Natural killer cell (primary cell): ENCODE results near the gene PLG. TPM values are rescaled to one million over a fixed set of nuclear protein-coding genes. Genes with fewer than 3 reads are reported as not detected.
"Not testable (repeated sequence)": the region's sequence is repeated elsewhere in the genome, so short reads cannot be mapped to it uniquely, and the experiment has no call there.

Experiments used
- ATAC-seq, 3 donors: fragments of 150-1000 bp in 2 of 3; fragments of 200-7000 bp in 1 of 3; cut with Tn5 transposase; 1 replicate in 1 of 3; 2 replicates in 2 of 3; pipeline ENCODE4 v1.10.0; 2021; ENCODE audit warnings: mild to moderate bottlenecking in 2 of 3, moderate library complexity in 2 of 3
- DNase-seq, 2 donors: peaks; one replicate each; pipeline versions ENCODE4 v3.0.0 to v3.0.0-alpha.2; 2013 to 2021; ENCODE audit warnings: mixed read lengths in 1 of 2
- H3K27ac ChIP-seq: one replicate; pipeline ENCODE4 v1.5.1; 2013; ENCODE audit warnings: mild to moderate bottlenecking, low read length
- H3K27me3 ChIP-seq: one replicate; pipeline ENCODE4 v1.6.1; 2013; ENCODE audit warnings: low read length; ENCODE audit not compliant: control insufficient read depth, insufficient read depth
- H3K36me3 ChIP-seq: one replicate; pipeline ENCODE4 v1.6.1; 2013; ENCODE audit warnings: low read length; ENCODE audit not compliant: control insufficient read depth, insufficient read depth
- H3K4me1 ChIP-seq: one replicate; pipeline ENCODE4 v1.6.1; 2013; ENCODE audit warnings: low read length; ENCODE audit not compliant: control insufficient read depth, insufficient read depth
- H3K4me3 ChIP-seq: one replicate; pipeline ENCODE4 v1.5.1; 2013; ENCODE audit warnings: low read length
- H3K9me3 ChIP-seq: one replicate; pipeline ENCODE4 v1.6.1; 2013; ENCODE audit warnings: low read length; ENCODE audit not compliant: control insufficient read depth, insufficient read depth
- H3K27ac Mint-ChIP-seq, 2 donors: one replicate each; pipeline ENCODE4 v1.8.0; 2022; ENCODE audit warnings: mild to moderate bottlenecking in 2 of 2, mixed read lengths in 2 of 2, moderate library complexity in 1 of 2
- H3K27me3 Mint-ChIP-seq, 2 donors: one replicate each; pipeline ENCODE4 v1.8.0; 2022; ENCODE audit warnings: low read depth in 2 of 2, mixed read lengths in 2 of 2
- H3K36me3 Mint-ChIP-seq: one replicate; pipeline ENCODE4 v1.8.0; 2022; ENCODE audit warnings: mixed read lengths
- H3K4me1 Mint-ChIP-seq, 2 donors: one replicate each; pipeline ENCODE4 v1.8.0; 2022; ENCODE audit warnings: mixed read lengths in 2 of 2
- H3K4me3 Mint-ChIP-seq: one replicate; pipeline ENCODE4 v1.8.0; 2022; ENCODE audit warnings: mild to moderate bottlenecking, moderate library complexity, mixed read lengths
- H3K9me3 Mint-ChIP-seq, 2 donors: one replicate each; pipeline ENCODE4 v1.8.0; 2022; ENCODE audit warnings: mixed read lengths in 2 of 2
- WGBS: methylation state at CpG from one replicate; pipeline ENCODE4 v1.1.7; 2013; ENCODE audit warnings: missing lambda C conversion rate; ENCODE audit not compliant: insufficient coverage; 5-methylcytosine and 5-hydroxymethylcytosine counted together
- intact Hi-C: fragments of 100-400 bp; cut with micrococcal nuclease; formaldehyde crosslinking; loops from one replicate; pipeline ENCODE4 v1.14.2; 2022
- total RNA-seq, 4 donors: library from RNA; stranded (reverse); fragments of 120-200 nt in 1 of 4; gene quantifications; one replicate each; pipeline versions ENCODE4 v1.2.3 to v1.2.4, GENCODE V29; 2013 to 2022
- TF ChIP-seq, protein P1 (sequence below): fragments of 200-600 bp; IDR thresholded peaks from one replicate; pipeline ENCODE4 v1.8.0; 2022; ENCODE audit warnings: antibody characterized with exemption

PLG gene
- total RNA-seq, 3 donors from 2014 or later (not counting 1 experiment from before 2014, with no cell fraction given) = not detected

DNA sequence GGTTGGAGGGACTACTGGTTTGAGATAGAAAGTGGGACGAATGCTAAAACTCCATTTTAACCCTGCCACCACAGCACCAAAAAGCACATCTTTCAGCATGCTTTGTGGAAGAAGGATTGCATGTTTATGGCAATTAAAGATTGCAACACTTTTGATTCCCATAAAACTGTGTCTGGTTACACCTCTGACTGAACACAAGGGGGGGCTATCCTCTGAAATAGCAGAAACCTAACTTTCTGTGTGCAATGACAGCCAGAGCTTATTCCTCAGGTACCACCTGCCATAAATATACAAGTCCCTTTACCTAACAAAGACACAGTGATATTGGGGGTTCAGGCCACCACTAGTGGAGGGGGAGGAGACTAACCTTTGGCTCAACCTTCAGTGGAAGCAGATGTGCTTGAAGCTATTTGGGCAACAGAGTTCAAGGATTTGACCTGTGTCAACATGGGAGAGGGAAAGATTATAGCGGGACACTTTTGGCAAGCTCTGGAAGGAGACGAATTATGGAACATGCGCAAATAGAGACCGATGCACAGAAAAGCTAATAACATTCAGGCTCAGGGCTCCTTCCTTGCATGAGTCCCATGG lies 9.6 kb upstream of the PLG start:
- no peak overlapping the region for H3K4me3 ChIP-seq
- no peaks in the 10 kb centered on the region for H3K4me1 ChIP-seq
- Mint-ChIP-seq H3K27ac (no peak overlapping the region), H3K9me3 (no peaks in the 10 kb centered on the region), H3K4me3 (no peak overlapping the region), H3K27me3 (peaks cover 0 to 10% of the 10 kb centered on the region in 2 donors), H3K36me3 (no peaks in the 10 kb centered on the region), H3K4me1 (no peaks in the 10 kb centered on the region)
- DNase-seq (no peak), ATAC-seq (no peak)
- no peaks in the 10 kb centered on the region for H3K27me3 ChIP-seq
- intact Hi-C loops = no loop called here
- H3K9me3 ChIP-seq = no peaks in the 10 kb centered on the region
- H3K36me3 ChIP-seq = no peaks in the 10 kb centered on the region
- TF ChIP-seq, protein P1, sequence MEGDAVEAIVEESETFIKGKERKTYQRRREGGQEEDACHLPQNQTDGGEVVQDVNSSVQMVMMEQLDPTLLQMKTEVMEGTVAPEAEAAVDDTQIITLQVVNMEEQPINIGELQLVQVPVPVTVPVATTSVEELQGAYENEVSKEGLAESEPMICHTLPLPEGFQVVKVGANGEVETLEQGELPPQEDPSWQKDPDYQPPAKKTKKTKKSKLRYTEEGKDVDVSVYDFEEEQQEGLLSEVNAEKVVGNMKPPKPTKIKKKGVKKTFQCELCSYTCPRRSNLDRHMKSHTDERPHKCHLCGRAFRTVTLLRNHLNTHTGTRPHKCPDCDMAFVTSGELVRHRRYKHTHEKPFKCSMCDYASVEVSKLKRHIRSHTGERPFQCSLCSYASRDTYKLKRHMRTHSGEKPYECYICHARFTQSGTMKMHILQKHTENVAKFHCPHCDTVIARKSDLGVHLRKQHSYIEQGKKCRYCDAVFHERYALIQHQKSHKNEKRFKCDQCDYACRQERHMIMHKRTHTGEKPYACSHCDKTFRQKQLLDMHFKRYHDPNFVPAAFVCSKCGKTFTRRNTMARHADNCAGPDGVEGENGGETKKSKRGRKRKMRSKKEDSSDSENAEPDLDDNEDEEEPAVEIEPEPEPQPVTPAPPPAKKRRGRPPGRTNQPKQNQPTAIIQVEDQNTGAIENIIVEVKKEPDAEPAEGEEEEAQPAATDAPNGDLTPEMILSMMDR = no peak
- WGBS = 100% methylated on average over 4 of the region's 5 CpGs
- no peak overlapping the region for H3K27ac ChIP-seq

DNA sequence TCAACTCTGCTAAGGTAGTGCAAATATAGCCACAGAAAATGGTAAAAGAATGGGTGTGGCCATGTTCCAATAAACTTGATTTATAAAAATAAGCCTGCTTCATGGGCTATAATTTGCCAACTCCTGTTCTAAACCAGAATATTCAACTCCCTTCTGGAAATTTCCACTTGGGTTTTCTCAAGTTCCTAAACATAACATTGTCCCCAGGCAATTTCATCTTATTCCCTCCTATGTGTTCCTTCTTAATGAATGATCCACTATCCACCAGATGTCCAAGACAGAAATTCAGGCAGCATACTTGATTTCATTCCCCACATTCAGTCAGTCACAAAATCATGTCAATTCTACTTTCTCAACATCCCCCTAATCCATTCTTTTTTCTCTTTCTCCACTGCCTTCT lies 7.0 kb upstream of the PLG start:
- peaks cover 9 to 15% of the 10 kb centered on the region in 2 donors for H3K27me3 Mint-ChIP-seq
- H3K9me3 ChIP-seq, H3K27ac Mint-ChIP-seq, ATAC-seq, H3K4me1 ChIP-seq, intact Hi-C loops, H3K4me3 Mint-ChIP-seq, H3K27me3 ChIP-seq, H3K36me3 Mint-ChIP-seq, DNase-seq, H3K9me3 Mint-ChIP-seq, H3K4me3 ChIP-seq, H3K27ac ChIP-seq, H3K36me3 ChIP-seq, H3K4me1 Mint-ChIP-seq: not testable (repeated sequence)

DNA sequence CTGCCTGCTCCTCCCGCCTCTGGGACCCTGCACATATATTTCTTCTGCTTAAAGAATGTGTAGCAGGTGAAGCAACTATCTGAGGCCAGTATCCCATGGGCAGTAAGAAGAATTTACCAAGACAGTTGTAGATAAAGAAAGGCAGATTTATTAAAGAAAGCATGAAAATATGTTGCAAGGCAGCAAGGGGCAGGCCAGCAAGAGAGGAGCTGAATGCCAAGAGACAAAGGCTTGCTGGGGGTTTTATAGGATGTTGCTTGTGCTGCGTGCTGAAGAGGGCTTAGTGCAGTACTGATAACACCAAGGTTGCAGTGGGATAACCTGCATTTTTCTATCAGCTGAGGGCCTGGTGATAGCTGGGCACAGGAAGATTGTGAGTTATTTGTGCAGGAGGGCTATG lies 6.4 kb upstream of the PLG start:
- H3K4me3 ChIP-seq, H3K27me3 ChIP-seq, H3K36me3 Mint-ChIP-seq, H3K27ac Mint-ChIP-seq, H3K9me3 ChIP-seq, H3K4me1 ChIP-seq, H3K36me3 ChIP-seq, ATAC-seq, H3K27ac ChIP-seq, H3K9me3 Mint-ChIP-seq, H3K4me3 Mint-ChIP-seq, DNase-seq, intact Hi-C loops, H3K4me1 Mint-ChIP-seq: not testable (repeated sequence)
- 85% methylated on average over 1 of the region's 2 CpGs for whole genome bisulfite sequencing
- peaks cover 9 to 15% of the 10 kb centered on the region in 2 donors for H3K27me3 Mint-ChIP-seq

DNA sequence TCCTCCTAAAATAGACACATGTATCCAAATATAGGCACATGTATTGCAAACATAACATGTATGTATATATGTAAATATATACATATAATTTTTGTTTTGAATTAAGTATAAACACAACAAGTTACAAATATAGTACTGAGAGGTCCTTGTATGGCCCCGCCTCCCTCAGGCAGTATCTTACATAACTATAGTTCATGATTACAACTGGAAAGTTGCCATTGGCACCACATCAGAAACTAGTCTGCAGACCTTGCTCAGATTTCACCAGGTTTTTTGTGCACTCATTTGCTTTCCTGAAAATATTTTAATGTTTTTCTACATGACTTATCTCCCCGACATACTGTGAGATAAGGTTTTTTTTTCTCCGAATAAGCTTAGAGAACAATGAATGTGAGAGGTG lies 5.2 kb upstream of the PLG start:
- H3K4me3 Mint-ChIP-seq, H3K36me3 ChIP-seq, DNase-seq, H3K27me3 ChIP-seq, ATAC-seq, H3K4me1 ChIP-seq, H3K4me1 Mint-ChIP-seq, intact Hi-C loops, H3K9me3 ChIP-seq, H3K4me3 ChIP-seq, H3K36me3 Mint-ChIP-seq, H3K27ac Mint-ChIP-seq, H3K9me3 Mint-ChIP-seq, H3K27ac ChIP-seq: not testable (repeated sequence)
- peaks cover 15% of the 10 kb centered on the region in 2 donors for H3K27me3 Mint-ChIP-seq
- WGBS = 100% methylated on average over 3 of the region's 3 CpGs

DNA sequence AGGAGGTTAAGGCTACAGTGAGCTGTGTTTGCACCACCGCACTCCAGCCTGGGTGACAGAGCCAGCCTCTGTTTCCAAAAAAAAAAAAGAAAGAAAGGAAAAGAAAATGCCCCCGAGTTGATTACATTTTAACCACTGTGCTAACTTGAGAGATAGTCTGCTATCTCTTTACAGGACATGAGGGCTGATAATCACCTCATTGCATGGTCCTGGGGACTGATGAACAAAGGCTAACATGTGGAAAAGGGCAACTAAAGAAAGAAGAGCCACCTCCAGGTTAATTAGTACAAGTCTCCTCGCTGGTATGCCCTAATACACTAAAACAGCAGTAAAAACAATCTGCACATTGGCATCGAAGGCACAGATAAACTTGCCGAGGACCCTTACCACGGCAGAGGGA lies 4.2 kb upstream of the PLG start:
- no peaks in the 10 kb centered on the region for H3K9me3 ChIP-seq
- Mint-ChIP-seq H3K4me3 (no peak overlapping the region), H3K27me3 (peaks cover 15% of the 10 kb centered on the region in 2 donors), H3K27ac (no peak overlapping the region), H3K36me3 (no peaks in the 10 kb centered on the region), H3K4me1 (no peaks in the 10 kb centered on the region), H3K9me3 (no peaks in the 10 kb centered on the region)
- no peaks in the 10 kb centered on the region for H3K27me3 ChIP-seq
- ATAC-seq (no peak), DNase-seq (no peak)
- H3K27ac ChIP-seq = no peak overlapping the region
- TF ChIP-seq, protein P1 = no peak
- intact Hi-C loops = no loop called here
- no peak overlapping the region for H3K4me3 ChIP-seq
- 81% methylated on average over 4 of the region's 6 CpGs for WGBS
- H3K4me1 ChIP-seq = no peaks in the 10 kb centered on the region
- H3K36me3 ChIP-seq = no peaks in the 10 kb centered on the region

DNA sequence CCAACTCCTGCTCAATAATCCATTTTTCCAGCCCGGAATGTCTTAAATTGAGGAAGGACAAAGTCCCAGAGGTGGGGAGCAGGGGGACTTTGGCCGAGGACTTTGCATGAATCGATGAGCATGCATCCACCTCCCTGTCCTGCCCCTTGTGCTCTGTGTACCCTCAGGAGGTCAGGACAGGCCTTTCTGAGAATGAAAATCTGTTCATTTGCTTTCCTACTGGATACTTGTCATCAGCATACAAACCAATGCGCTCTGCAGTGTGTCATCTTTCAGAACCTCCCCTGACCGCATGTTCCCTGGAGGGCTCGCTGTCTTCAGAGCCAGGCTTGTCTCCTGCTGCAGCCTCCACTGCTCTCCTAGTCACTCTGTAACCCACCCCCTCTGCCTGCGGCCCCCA lies 2.6 kb downstream of the PLG start:
- H3K9me3 Mint-ChIP-seq, H3K27ac ChIP-seq, intact Hi-C loops, ATAC-seq, H3K4me3 ChIP-seq, H3K4me1 Mint-ChIP-seq, DNase-seq, H3K4me3 Mint-ChIP-seq, H3K9me3 ChIP-seq, H3K27me3 ChIP-seq, H3K36me3 Mint-ChIP-seq, H3K36me3 ChIP-seq, H3K27ac Mint-ChIP-seq, H3K4me1 ChIP-seq: not testable (repeated sequence)
- WGBS = 93% methylated on average over 7 of the region's 7 CpGs
- peaks cover 6 to 13% of the 10 kb centered on the region in 2 donors for H3K27me3 Mint-ChIP-seq

DNA sequence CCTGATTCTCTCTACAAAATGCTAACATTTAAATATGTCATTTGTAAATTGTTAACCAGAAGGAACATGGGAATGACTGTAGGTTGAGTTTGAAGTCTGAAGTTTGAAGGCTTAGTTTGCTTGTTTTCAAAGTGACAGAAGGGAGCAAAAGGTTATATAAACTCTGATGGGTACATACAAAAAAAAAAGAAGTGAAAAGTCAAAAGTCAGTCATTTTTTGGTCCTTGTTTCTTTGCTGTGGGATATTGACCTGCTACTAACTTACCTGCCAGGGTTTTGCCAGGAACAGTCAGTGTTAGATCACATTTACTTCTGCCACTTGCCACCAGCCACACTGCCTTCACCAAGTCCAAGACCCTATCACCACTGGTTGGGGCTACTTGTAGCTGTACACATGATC lies 6.9 kb downstream of the PLG start:
- H3K4me3 Mint-ChIP-seq, H3K9me3 ChIP-seq, H3K36me3 Mint-ChIP-seq, H3K9me3 Mint-ChIP-seq, H3K36me3 ChIP-seq, H3K4me1 Mint-ChIP-seq, H3K27ac ChIP-seq, ATAC-seq, DNase-seq, H3K4me1 ChIP-seq, H3K4me3 ChIP-seq, H3K27ac Mint-ChIP-seq, H3K27me3 ChIP-seq, intact Hi-C loops: not testable (repeated sequence)
- H3K27me3 Mint-ChIP-seq = peaks cover 0 to 10% of the 10 kb centered on the region in 2 donors
